Measurements from ENCODE around the gene HMGB3.

DNA sequence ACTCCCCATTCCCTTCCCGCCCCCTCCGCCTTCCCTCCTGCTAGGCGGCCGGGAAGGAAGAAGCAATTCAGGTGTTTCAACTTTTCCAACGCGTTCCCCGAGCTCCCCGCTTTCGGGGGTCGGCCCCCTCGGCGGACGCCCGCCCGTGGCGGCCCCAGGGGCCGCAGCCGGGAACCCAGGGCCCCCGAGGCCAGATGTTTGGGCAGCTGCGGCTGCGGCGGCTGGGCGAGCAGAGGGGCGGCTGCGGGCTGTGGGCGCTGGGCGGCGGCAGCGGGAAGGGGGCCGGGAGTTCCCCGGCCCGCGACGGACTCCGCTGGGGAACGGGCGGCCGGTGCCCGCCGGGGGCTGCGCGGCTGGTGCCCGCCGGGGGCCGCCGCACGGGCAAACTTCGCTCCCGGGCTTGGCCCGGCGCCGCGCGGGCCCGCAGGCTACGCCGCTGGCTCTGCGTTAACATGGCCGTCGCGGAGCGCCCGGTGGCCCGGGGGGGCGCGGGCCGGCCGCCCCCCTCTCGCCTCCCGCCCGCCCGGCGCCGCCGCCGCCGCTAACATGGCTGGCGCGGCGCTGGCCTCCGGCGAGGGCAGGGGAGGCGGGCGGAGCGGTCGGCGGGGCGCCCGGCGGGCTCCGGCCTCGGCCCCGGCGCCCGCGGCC is 510 bp downstream of the HMGB3 start:
- no peak for TF ChIP-seq POLR2A (IDR thresholded peaks at IDR 0.05; ENCODE audit: low read depth, low read length)
- no peak for TF ChIP-seq POLR2AphosphoS5 (IDR thresholded peaks at IDR 0.05; ENCODE audit: low read depth, low read length)
- TF ChIP-seq TAF1 (IDR thresholded peaks at IDR 0.05; ENCODE audit: borderline replicate concordance, low read depth, low read length) = no peak
